Measurements from ENCODE around the gene OR2AT4.
"Not testable (repeated sequence)": the region's sequence is repeated elsewhere in the genome, so short reads cannot be mapped to it uniquely, and the experiment has no call there.

The OR2AT4 gene

DNA sequence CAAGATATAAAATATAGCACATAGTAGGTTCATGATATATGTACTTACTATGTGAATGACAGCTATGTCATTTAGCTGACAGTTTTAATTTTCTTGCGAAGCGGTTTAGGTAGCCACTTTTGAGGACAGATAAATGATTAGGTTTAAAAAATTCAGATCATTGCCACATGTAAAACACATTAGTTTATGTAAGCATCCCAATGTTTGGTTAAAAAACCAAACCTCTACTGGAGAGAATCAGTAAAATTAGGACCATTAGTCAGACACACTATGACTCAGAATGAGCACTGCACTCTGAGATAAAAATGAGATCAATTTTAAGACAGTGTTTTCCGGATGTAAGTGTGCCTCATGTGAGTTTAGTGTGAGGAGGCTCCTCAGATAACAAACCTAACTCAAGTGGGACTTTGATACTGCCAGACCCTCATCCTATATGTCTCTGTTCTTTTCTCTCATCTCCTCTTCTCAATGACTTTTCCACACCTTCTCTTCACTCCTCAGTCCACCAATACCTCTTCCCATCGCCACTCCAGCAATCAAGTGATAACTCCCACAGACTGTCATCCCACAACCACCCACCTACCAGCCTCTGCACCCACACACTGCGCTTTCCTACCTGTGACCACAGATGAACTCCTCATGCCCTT, 6.8 kb upstream of the OR2AT4 start:
- no peak for DNase-seq
- ATAC-seq, result peak; percentile 77

DNA sequence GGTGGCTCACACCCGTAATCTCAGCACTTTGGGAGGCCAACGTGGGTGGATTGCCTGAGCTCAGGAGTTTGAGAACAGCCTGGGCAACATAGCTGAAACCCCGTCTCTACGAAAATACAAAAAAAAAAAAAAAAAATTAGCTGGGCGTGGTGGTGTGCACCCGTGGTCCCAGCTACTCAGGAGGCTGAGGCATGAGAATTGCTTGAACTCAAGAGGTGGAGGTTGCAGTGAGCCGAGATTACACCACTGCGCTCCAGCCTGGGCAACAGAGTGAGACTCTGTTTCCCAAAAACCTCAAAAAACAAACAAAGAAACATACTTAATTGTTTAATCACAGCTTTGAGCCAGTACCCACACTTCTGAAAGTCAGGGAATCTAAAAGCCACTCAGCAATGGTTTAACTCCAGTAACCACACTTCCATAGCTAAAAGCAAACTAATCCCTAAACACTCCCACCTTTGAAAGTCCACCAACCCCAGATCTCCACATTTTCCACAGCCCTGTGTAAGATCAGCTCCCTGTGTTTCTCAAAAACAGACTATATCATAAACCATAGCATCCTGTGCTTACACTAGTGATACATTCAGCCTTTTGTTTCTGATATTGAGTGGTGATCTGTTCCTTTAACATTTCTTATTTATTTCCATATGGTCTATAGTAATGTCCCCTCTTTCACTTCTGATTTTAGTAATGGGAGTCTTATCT, 4.9 kb upstream of the OR2AT4 start:
- ATAC-seq, result no peak

DNA sequence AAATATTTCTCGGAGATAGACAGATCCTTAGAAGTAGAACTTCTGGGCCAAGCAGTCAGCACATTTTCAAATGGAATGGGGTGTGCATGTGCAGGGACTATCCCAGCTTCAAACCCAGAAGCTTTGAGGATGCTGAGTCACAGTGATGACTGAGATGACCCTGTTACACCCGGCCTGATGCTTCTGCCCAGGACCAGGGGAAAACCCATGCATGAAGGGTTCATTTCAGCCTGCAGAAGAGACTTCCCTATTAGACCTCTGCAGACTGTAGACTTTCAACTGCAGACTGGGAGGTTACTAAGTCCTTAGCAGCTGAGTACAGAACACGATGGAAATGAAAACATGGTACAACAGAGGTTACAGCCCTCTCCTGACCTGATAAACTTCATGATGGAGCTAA, 3.6 kb upstream of the OR2AT4 start:
- DNase-seq (peak; percentile 34), ATAC-seq (peak; percentile 95)

More for the DNA sequence above, 4.9 kb upstream of the OR2AT4 start:
- no peak for DNase-seq

DNA sequence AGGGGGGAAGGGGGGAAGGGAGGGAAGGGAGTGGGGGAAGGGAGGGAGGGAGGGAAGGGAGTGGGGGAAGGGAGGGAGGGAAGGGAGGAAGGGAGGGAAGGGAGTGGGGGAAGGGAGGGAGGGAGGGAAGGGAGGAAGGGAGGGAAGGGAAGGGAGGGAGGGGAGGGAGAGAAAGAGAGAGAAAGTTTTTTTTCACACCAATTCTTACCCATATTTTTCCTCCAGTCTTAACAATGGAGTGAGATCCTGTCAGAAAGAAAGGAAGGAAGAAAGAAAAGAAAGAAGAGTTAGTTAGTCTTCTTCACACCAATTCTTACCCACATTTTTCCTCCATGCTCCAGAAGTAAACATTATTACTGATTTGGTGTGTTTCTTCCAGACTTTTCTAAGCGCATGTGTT, 3.0 kb upstream of the OR2AT4 start:
- no peak for ATAC-seq
- DNase-seq, result no peak

DNA sequence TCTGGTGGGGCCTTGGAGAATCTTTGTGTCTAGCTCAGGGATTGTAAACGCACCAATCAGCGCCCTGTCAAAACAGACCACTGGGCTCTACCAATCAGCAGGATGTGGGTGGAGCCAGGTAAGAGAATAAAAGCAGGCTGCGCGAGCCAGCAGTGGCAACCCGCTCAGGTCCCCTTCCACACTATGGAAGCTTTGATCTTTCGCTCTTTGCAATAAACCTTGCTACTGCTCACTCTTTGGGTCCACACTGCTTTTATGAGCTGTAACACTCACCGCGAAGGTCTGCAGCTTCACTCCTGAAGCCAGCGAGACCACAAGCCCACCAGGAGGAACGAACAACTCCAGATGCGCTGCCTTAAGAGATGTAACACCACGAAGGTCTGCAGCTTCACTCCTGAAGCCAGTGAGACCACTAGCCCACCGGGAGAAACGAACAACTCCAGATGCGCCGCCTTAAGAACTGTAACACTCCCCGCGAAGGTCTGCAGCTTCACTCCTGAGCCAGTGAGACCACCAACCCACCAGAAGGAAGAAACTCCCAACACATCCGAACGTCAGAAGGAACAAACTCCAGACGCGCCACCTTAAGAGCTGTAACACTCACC, 2.3 kb upstream of the OR2AT4 start:
- DNase-seq, ATAC-seq: not testable (repeated sequence)

DNA sequence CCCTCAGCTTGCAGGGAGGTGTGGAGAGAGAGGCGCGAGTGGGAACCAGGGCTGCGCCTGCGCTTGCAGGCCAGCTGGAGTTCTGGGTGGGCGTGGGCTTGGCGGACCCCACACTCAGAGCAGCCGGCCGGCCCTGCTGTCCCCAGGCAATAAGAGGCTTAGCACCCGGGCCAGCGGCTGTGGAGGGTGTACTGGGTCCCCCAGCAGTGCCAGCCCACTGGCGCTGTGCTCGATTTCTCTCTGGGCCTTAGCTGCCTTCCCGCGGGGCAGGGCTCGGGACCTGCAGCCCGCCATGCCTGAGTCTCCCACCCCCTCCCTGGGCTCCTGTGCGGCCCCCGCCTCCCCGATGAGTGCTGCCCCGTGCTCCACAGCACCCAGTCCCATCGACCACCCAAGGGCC, 1.5 kb upstream of the OR2AT4 start:
- not testable (repeated sequence) for DNase-seq, ATAC-seq

DNA sequence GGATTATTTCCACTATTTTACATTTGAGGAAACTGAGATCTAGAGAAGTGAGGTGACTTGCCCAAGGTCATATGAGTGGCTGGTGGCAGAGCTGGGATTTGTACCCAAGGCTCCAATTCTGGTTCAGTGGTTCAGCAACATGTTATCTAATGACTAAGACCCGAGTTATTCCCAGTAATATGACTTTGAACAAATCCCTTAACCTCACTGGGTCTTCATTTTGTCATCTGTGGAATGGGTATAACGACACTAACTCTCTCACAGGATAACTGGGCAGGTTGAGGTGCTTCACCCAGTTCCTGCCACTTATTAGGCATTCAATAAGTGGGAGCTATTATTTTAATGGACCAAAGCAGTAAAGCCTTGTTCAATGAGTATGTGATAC, 489 bp upstream of the OR2AT4 start:
- DNase-seq (no peak), ATAC-seq (no peak)

DNA sequence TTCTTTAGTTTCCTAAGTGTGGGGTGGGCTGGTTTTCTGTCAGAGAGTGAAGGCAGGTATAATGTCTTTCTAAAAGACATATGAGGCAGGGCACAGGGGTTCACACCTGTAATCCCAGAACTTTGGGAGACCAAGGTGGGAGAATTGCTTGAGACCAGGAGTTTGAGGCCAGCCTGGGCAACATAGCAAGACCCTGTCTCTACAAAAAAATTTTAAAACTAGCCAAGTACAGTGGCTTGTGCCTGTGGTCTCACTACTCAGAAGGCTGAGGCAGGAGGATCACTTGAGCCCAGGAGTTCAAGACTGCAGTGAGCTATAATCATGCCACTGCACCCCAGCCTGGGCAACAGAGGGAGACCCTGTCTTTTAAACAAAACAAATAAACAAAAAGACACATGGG, 2.3 kb downstream of the OR2AT4 start:
- ATAC-seq, DNase-seq: not testable (repeated sequence)

DNA sequence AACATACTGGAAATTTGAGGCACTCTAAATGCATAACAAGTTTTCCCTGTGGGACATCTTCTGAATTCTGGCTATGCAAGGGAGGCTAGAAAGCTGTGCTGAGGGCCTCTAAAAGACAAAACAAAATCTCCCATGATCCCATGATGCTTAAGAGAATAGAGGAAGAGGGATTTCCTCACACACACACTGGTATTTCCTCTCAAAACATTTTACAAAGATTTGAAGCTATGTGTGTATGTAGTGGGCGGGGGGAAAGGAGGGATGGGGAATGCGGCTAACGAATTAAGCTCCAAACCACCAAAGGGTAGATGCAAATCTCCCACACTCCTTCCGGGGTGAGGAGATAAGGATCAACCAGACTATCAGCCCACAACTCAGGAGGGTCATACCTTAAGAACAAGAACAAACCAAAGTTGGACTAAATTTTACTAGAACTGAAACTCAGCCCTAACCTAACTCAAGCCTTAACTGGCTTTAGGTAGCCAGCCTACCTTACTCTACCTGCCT, 6.0 kb downstream of the OR2AT4 start:
- DNase-seq (no peak), ATAC-seq (no peak)

DNA sequence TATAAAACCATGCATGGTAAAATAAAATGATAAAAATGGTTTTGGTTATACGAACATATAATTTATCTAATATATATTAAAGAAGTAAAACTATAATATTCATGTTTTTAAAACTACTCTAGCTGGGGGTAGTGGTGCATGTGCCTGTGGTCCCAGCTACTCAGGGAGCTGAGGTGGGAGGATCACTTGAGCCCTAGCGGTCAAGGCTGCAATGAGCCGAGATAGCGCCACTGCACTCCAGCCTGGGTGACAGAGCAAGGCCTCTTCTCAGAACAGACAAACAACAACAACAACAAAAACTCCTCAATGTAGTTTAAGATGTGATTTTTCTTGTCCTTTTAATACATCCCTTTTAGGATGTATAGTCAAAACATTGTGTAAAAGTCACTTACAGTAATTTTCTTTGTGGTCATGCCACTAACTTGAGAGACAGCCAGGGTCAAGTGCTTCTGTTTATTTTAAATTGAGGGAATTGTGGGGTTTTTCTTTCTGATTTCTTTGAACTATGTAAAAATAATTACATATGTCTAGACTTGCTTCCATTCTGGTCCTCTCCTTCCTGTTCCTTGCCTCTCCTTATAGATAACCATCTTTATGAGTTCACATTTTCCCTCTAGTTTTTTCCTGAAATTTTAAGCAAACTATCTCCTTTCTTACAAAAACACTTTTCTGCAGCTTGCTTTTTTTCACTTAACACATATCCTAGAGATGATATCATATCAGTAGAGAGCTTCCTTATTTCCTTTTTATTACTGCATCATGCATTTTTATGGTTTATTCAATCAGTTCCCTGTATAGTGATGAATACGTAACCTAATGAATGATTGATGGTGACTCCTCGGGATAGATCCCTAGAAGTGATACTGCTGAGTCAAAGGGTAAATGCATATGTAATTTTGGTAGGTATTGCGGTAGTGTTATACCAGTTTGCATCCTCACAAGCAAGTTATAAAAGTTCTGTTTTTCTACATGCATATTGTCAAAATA, 9.1 kb downstream of the OR2AT4 start:
- ATAC-seq (no peak), DNase-seq (no peak)

DNA sequence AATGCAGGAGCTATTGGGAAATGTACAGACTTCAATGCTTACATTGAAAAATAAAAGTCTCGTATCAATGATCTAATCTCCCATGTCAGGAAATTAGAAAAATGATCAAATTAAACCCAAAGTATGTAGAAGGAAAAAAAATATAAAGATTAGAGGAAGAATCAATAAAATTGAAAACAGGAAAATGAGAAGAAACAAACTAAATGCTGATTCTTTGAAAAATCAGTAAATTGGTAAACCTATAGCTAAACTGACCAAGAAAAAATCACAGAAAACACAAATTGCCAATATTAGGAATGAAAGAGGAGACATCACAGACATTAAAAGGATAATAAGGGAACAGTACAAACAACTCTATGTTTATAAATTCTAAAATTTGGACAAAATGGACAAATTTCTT, 11.8 kb downstream of the OR2AT4 start:
- DNase-seq (no peak), ATAC-seq (no peak)

DNA sequence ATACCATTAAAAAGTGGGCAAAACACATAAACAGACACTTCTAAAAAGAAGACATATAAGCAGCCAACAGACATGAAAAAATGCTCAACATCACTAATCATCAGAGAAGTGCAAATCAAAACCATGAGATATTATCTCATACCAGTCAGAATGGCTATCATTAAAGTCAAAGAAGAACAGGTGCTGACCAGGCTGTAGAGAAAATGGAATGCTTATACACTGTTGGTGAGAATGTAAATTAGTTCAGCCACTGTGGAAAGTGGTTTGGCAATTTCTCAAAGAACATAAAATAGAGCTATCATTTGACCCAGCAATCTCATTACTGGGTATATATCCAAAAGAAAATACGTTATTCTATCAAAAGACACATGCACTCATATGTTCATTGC, 13.5 kb downstream of the OR2AT4 start:
- no peak for DNase-seq
- no peak for ATAC-seq

DNA sequence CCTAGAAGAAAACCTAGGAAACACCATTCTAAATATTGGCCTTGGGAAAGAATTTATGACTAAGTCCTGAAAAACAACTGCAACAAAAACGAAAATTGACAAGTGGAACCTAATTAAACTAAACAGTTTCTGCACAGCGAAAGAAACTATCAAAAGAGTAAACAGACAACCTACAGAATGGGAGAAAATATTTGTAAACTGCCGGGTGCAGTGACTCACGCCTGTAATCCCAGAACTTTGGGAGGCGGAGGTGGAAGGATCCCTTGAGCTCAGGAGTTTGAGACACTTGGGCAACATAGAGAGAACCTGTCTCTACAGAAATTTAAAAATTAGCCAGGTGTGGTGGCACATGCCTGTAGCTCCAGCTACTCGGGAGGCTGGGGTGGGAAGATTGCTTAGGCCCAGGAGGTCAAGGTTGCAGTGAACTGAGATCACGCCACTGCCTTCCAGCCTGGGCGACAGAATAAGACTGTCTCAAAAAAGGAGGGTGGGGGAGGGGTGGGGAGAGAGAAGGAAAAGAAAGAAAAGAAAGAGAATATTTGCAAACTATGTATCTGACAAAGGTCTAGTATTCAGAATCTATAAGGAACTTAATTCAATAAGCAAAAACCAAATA, 14.0 kb downstream of the OR2AT4 start:
- ATAC-seq, result no peak
- DNase-seq, result no peak

DNA sequence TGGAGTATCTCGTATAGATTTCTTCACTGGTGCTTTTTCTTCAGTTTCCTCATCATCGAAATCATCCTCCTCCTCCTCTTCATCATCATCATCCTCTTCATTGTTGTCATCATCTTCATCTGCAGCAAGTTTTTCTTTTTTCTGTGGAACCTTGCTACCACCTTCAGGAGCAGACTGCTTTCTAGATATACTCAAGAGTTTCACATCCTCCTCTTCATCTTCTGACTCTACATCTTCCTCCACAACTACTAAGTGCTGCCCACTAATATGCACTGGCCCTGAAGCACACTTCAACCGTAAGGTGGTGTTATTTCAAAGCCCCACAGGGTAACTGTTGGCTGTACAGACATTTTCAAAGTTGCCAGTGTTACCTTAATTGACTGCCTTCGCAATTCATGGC, 17.1 kb downstream of the OR2AT4 start:
- ATAC-seq (no peak), DNase-seq (no peak)

DNA sequence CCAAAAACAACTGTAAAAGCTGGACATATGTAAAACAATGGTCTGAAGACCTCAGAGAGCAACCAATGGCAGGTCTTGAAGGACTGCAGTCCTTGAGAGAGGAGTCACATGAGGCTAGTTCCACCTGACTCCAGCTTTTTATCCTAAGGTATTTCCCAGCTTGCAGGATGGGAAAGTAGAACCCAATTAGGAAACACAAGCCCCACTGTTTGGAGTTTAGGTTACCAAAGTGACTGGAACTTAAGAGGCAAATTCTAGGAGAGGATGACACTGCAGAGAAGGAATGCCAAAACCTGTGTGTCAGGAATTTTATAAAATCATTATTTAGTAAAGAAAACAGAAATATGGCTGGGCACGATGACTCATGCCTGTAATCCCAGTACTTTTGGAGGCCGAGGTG, 18.4 kb downstream of the OR2AT4 start:
- ATAC-seq (no peak), DNase-seq (no peak)

DNA sequence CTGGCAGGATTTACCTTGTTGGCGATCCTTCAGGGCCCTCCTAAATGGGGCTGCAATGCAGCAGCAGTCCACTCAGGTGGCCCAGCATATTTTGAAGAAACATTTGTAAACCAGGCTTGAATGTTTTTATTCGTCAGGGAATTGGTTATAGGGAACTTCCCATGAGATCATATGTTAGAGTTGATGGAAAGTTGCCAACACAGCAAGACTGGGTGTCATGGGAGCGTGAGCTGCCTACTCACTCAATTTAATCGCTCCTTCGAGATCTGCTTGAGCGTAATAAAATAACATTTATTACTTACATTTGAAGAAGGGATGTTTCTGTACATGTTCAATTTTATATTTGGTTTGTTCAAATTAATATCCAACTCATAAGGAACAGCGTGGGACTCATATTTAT, 19.4 kb downstream of the OR2AT4 start:
- DNase-seq (no peak), ATAC-seq (no peak)

DNA sequence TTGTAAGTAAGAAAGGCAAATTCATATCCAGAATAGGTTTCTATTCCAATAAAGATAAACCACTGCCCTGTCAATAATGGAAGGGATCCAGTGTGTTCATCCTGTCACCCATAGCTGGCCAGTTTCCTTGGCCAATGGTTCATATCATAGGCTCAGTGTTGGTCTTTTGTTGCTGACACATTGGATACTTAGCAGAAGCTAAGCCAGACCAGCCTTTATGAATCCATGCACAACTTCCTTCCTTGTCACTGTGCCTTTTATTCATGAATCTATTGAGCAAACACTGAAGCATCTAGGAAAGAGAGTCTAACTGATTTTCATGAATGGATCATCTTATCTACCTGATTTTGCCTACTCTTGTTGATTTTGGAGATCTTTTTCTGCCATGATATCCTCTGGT, 20.0 kb downstream of the OR2AT4 start:
- no peak for DNase-seq
- ATAC-seq, result no peak

DNA sequence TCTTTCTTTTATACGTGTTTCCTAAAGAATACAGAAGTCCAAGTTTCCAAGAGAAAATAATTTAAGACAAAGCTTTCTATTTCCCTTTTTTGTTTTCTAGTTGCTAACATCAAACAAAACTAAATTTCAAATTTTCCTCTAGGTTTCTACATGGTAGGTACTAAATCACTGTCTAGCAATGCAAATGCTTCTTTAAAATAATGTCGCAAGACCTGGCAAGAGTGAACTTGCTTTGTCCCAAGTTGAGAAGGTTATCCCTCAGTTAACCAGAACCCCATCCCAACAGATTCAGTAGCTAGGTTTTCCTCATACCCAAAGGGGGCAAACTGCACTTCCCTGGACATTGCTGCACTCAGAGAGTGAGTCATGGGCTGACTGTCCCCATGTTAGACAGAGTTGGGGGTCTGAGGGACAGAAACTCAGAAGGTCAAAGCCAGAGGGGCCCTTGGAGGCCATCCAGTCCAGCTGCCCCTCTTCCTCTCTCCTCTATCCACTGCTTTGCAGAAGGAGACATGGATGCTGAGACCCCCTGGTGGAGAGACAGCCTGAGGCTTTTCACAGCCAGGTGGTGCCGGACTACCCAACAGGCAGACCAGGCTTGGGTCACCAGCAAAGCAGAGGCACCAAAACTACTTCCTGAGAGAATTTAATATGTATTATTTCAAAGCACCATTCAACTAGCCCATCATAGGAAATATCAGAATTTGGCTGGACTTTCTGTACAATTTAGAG, 23.1 kb downstream of the OR2AT4 start:
- no peak for DNase-seq
- no peak for ATAC-seq

DNA sequence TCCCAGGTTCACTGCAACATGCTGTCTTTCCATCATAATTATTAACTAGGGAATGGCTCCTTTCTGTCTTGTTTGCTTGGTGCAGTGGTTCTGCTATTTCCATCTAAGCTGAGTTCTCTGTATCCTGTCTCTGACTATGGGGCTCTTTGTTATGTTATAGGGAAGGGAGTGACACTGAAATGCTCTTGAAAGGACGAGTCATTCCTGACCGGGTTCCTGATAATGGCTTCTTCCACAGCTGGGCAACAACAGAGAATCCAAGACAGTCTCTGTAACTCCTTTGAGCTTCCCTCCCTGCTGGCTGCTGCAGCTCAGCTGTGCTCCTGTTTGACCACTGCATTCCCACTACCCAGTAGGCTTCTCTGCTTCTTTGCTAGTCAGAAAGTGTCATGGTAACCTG, 24.1 kb downstream of the OR2AT4 start:
- DNase-seq, result no peak

DNA sequence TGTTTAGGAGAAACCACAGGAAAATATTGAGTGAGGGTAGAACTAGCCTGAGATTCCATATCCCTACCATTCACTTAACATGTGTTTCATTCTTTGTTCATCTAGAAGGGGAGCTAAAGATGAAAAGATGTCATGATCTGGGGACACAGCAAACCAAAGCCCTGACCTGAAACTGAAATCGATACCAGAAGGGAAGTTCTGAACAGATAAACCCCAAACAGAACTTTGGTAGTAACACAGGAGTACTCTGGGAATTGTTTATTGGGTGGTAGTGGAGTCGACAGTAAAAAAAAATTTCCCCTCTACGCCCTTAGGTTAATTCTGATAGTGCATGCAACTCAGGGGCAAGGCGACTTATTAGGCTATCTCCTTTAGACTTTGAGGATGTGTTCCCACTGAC, 27.2 kb downstream of the OR2AT4 start:
- DNase-seq, result no peak
- no peak for ATAC-seq

More for the DNA sequence above, 24.1 kb downstream of the OR2AT4 start:
- ATAC-seq, result no peak

DNA sequence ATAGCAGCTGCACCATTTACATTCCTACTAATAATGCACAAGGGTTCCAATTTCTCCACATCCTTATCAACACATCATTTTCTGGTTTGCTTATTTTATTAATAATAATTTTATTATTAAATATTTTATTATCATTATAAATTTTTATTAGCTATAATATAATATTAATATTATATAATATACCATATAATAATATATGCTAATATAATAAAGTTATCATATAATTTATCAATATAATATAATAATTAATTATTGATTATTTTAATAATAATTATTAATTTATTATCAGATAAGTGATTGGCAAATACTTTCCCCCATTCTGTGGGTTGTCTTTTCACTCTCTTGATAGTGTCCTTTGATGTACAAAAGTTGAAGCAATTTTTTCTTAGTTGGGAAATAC, 27.7 kb downstream of the OR2AT4 start:
- DNase-seq (no peak), ATAC-seq (no peak)
